ENCODE results near the gene COLEC12. TPM values are rescaled to one million over a fixed set of nuclear protein-coding genes. Genes with fewer than 3 reads are reported as not detected.

The COLEC12 gene
- total RNA-seq, 1 donor from 2014 or later = 3.3 TPM

- DNase-seq (ENCODE audit: low read depth) = no peak
- peak; percentile 61 for TF ChIP-seq CTCF (conservative IDR thresholded peaks at IDR 0.05; ENCODE audit: low read depth, low read length)
- H3K4me3 ChIP-seq (ENCODE audit: low read depth, low read length) = no peak overlapping the region
These were observed 22.9 kb downstream of the COLEC12 start for GRCh38 chr18:477565-477964.

- no peak overlapping the region for H3K4me3 ChIP-seq (ENCODE audit: low read depth, low read length)
- peak; percentile 7 for TF ChIP-seq CTCF (conservative IDR thresholded peaks at IDR 0.05; ENCODE audit: low read depth, low read length)
- no peak for DNase-seq (ENCODE audit: low read depth)
These were observed 24.2 kb downstream of the COLEC12 start for GRCh38 chr18:476251-476664.

- DNase-seq (ENCODE audit: low read depth) = peak; percentile 39
- no peak overlapping the region for H3K4me3 ChIP-seq (ENCODE audit: low read depth, low read length)
- no peak for TF ChIP-seq CTCF (conservative IDR thresholded peaks at IDR 0.05; ENCODE audit: low read depth, low read length)
These were observed 25.1 kb downstream of the COLEC12 start for GRCh38 chr18:475202-476031.

GRCh38 chr18:474416-474815, 26.1 kb downstream of the COLEC12 start:
- DNase-seq (ENCODE audit: low read depth) = no peak

GRCh38 chr18:473802-474201, 26.7 kb downstream of the COLEC12 start:
- DNase-seq (ENCODE audit: low read depth) = no peak
- H3K4me3 ChIP-seq (ENCODE audit: low read depth, low read length) = no peak overlapping the region
- no peak for TF ChIP-seq CTCF (conservative IDR thresholded peaks at IDR 0.05; ENCODE audit: low read depth, low read length)

More at GRCh38 chr18:474416-474815, 26.1 kb downstream of the COLEC12 start:
- no peak for TF ChIP-seq CTCF (conservative IDR thresholded peaks at IDR 0.05; ENCODE audit: low read depth, low read length)
- H3K4me3 ChIP-seq (ENCODE audit: low read depth, low read length) = no peak overlapping the region

- no peak overlapping the region for H3K4me3 ChIP-seq (ENCODE audit: low read depth, low read length)
- DNase-seq (ENCODE audit: low read depth) = no peak
- no peak for TF ChIP-seq CTCF (conservative IDR thresholded peaks at IDR 0.05; ENCODE audit: low read depth, low read length)
These were observed 28.8 kb downstream of the COLEC12 start for GRCh38 chr18:471716-472115.
